ENCODE measurements around the gene ZFP1.
"Not testable (repeated sequence)": the region's sequence is repeated elsewhere in the genome, so short reads cannot be mapped to it uniquely, and the experiment has no call there.

The ZFP1 gene

DNA sequence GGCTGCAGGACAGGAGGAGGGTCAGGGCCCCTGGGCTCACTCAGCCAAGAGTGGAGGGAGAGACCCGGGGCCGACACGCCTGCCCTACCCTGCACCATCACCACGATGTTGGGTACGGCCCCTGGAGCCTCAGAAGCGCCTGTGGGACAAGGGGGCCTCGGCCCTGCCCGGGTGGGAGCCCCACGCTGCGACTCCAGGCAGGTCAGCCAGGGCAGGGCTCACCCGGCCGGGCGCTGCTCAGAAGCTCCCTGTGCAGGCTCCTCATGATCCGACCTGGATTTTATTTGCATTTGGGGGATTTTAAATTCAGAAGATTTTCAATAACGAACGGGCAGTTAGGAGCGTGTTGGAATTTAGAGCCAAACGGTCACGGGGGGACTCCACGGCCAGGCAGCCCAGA is 56.6 kb downstream of the ZFP1 start:
- not testable (repeated sequence) for DNase-seq (ENCODE audit: low spot score)

- not testable (repeated sequence) for DNase-seq (ENCODE audit: low spot score)
These were observed 57.1 kb downstream of the ZFP1 start for GRCh38 chr16:75205438-75205837.

- not testable (repeated sequence) for DNase-seq (ENCODE audit: low spot score)
These were observed 57.8 kb downstream of the ZFP1 start for GRCh38 chr16:75205961-75206748.

GRCh38 chr16:75206749-75207451 is 58.6 kb downstream of the ZFP1 start, which contains the start of gene CTRB2:
TSS of gene CTRB2 (minus strand) at chr16:75207161. CDS start at chr16:75207141, 20 bp downstream.
- DNase-seq (ENCODE audit: low spot score): no peak

DNA sequence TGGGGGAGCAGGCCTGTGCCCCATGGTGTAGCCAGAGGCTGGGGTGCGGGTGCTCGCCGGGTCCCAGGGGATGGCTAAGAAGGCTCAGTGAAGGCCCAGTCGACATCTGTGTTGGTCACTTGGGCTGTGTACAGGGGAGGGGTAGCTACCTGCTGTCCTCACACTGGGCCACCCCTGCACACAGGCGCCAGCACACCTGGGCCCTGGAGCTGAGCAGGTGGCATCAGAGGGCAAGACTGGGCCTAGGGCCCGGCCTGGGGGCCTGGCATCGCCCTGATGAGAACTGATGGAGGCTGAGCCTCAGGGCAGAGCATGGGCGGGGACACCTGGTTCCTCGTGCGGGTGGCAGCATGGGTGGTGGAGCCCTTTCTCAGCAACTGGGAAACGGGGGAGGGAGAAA is 59.5 kb downstream of the ZFP1 start:
- DNase-seq (ENCODE audit: low spot score): no peak

DNA sequence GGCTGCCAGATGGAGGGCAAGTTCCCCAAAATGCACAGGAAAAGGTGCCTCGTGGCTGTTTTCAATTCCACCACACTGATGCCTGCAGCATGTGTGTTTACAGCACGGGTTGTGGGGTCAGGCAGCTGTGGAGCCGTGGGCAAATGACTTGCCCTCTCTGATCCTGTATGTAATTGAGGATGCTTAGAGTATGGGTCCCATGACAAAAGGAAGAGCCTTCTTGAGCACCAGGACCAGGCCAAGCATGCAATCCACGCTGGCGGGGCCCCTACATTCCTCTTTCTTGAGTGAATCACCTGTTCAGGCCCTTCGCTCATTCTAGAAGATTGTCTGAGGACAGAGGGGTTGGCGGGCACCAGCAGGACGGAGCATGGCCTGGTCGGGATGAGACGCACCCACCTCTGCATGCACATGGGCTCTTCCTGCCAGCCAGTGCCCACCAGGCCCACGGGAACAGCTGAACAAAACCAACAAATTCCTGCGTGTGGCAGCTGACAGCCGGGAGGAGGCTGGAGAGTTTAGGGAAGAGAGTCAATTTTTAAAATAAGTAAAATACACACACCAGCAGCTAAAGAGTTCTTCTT is 60.0 kb downstream of the ZFP1 start:
- DNase-seq (ENCODE audit: low spot score): no peak

DNA sequence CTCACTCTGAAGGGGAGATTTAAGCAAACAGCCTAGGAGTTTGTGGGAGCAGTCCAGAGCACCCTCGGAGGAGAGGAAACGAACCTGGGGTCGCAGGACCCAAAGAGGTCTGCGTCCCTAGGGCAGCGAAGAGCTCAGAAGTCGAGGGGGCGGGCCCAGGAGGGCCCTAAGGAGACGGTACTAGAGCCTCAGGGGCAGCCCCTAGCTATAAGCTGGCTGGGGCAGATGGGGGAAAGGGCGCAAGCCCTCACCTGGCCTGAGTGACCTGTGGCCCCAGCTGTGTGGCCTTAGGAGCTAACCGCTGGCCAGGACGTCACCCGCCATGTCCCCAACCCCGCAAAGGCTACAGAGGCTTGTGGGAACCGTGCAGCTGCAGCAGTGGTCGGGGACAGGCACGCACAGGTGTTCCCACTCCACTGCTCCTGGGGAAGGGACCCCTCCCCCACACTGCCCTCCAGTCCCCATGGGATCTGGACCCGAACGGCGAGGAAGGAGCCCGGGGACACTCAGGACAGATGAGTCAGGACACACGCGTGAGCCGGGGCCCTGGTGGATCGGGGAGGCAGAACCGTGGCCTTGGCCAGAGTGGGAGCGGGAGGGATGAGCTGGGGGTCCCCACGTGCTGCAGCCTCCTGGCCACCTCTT is 60.7 kb downstream of the ZFP1 start:
- no peak for DNase-seq (ENCODE audit: low spot score)

GRCh38 chr16:75209514-75209913 is 61.2 kb downstream of the ZFP1 start:
- not testable (repeated sequence) for DNase-seq (ENCODE audit: low spot score)

GRCh38 chr16:75209944-75210343 is 61.6 kb downstream of the ZFP1 start:
- DNase-seq (ENCODE audit: low spot score): no peak

DNA sequence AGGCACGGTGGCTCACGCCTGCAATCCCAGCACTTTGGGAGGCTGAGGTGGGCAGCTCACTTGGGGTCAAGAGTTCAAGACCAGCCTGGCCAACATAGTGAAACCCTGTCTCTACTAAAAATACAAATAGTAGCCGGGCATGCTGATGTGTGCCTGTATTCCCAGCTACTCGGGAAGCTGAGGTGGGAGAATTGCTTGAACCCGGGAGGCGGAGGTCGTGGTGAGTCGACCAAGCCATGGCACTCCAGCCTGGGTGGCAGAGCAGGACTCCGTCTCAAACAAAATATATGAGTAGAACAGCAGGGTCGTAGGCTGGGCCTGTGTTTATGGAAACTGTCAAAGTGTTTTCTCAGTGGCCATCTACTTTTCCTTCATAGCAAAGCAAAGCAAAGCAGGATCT is 63.0 kb downstream of the ZFP1 start:
- DNase-seq (ENCODE audit: low spot score): not testable (repeated sequence)

GRCh38 chr16:75216127-75216526 is 67.8 kb downstream of the ZFP1 start:
- DNase-seq (ENCODE audit: low spot score): no peak

DNA sequence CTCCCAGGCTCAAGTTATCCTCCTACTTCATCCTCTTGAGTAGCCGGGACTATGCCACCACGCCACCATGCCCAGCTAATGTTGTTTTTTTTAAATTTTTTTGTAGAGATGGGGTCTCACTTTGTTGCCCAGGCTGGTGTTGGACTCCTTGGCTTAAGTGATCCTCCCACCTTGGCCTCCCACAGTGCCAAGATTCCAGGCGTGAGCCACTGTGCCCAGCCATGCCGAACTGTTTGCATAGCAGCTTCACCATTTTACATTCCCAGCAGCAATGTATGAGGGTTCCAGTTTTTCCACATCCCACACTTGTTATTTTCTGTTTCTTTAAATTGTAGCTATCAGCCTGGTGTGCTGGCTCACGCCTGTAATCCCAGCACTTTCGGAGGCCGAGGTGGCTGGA is 68.3 kb downstream of the ZFP1 start:
- no peak for DNase-seq (ENCODE audit: low spot score)

- DNase-seq (ENCODE audit: low spot score): no peak
These were observed 69.1 kb downstream of the ZFP1 start for GRCh38 chr16:75217389-75217851.

GRCh38 chr16:75218256-75219076 is 70.1 kb downstream of the ZFP1 start, which contains the start of gene CTRB1:
TSS of gene CTRB1 (plus strand) at chr16:75218988. CDS start at chr16:75219008, 20 bp downstream.
- DNase-seq (ENCODE audit: low spot score): no peak

DNA sequence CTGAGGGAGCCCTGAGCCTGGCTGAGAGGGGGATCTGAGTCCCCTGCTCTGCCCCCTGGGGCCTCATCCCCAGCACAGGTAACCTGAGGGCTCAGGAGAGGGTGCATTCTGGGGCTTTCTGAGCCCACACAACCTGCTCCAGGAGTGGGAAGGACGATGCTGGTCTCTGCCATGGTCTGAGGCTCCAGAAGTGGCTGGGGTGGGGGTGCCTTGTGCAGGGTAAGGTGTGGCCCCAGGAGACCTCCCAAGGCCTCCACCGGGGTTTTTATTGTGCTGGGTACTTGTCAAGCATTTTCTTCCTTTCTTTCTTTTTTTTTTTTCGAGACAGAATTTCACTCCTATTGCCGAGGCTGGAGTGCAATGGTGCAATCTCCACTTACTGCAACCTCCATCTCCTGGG is 70.8 kb downstream of the ZFP1 start:
- no peak for DNase-seq (ENCODE audit: low spot score)

GRCh38 chr16:75219838-75220237 is 71.5 kb downstream of the ZFP1 start:
- no peak for DNase-seq (ENCODE audit: low spot score)
